Stomach (tissue), 4 donors: ENCODE data around the gene SPART.

Source experiments
- CTCF ChIP-seq, 7 experiments: fragments of 450-650 bp in 4 of 7; fragments of 200-600 bp in 3 of 7; sonication (generic) in 3 of 7; IDR thresholded peaks; one replicate each; pipeline ENCODE4 v1.5.1; 2016 to 2019; ENCODE audit warnings: antibody characterized with exemption in 7 of 7, control low read depth in 2 of 7, mild to moderate bottlenecking in 1 of 7
- POLR2AphosphoS5 ChIP-seq, 3 donors: sonication (generic); formaldehyde crosslinking; IDR thresholded peaks; one replicate each; pipeline ENCODE4 v1.6.1; 2016; ENCODE audit warnings: antibody characterized with exemption in 3 of 3

GRCh38 chr13:36323951-36324566, 22.1 kb downstream of the SPART start:
- no peak for TF ChIP-seq CTCF (IDR thresholded peaks at IDR 0.05)
- TF ChIP-seq POLR2AphosphoS5 (IDR thresholded peaks at IDR 0.05), result no peak
